DOHH2 (cell line): ENCODE data around the gene GATD1.

Source experiments
- H3F3A ChIP-seq: fragments of 200-600 bp; sonication (generic), shearing (Covaris generic); 2 replicates; pipeline ENCODE4 v1.6.0; 2016; ENCODE audit warnings: antibody characterized with exemption, mild to moderate bottlenecking; ENCODE audit not compliant: control insufficient read depth, insufficient read depth
- H3K27ac ChIP-seq: fragments of 200-600 bp; sonication (generic); 2 replicates; pipeline ENCODE4 v1.5.1; 2014; ENCODE audit warnings: low read depth, mild to moderate bottlenecking, low read length, moderate library complexity
- H3K27me3 ChIP-seq: fragments of 200-600 bp; sonication (generic); 2 replicates; pipeline ENCODE4 v1.6.1; 2014; ENCODE audit warnings: mild to moderate bottlenecking, low read length, mixed read lengths; ENCODE audit not compliant: control insufficient read depth
- H3K36me3 ChIP-seq: fragments of 200-600 bp; sonication (generic); 2 replicates; pipeline ENCODE4 v1.6.1; 2014; ENCODE audit warnings: mild to moderate bottlenecking, low read length, moderate library complexity, mixed read lengths; ENCODE audit not compliant: control insufficient read depth
- H3K4me1 ChIP-seq: fragments of 200-600 bp; sonication (generic); 2 replicates; pipeline ENCODE4 v1.6.1; 2014; ENCODE audit warnings: mild to moderate bottlenecking, low read length, mixed read lengths; ENCODE audit not compliant: control insufficient read depth
- H3K4me2 ChIP-seq: fragments of 200-600 bp; sonication (generic); 2 replicates; pipeline ENCODE4 v1.6.0; 2014; ENCODE audit warnings: mild to moderate bottlenecking, low read length, moderate library complexity
- H3K4me3 ChIP-seq: fragments of 200-600 bp; sonication (generic); 2 replicates; pipeline ENCODE4 v1.5.1; 2014; ENCODE audit warnings: mild to moderate bottlenecking, low read length, mixed read lengths
- H3K79me2 ChIP-seq: fragments of 200-600 bp; sonication (generic); 2 replicates; pipeline ENCODE4 v1.6.1; 2014; ENCODE audit warnings: mild to moderate bottlenecking, low read length, mixed read lengths; ENCODE audit not compliant: control insufficient read depth
- H3K9me2 ChIP-seq: fragments of 200-600 bp; sonication (generic); replicated peaks from 2 replicates; pipeline ENCODE4 v1.6.1; 2014; ENCODE audit warnings: mild to moderate bottlenecking, low read length, mixed read lengths; ENCODE audit not compliant: control insufficient read depth
- H3K9me3 ChIP-seq: fragments of 200-600 bp; sonication (generic); 2 replicates; pipeline ENCODE4 v1.6.1; 2014; ENCODE audit warnings: antibody characterized with exemption, low read length, mixed read lengths; ENCODE audit not compliant: control insufficient read depth, insufficient read depth
- H4K20me1 ChIP-seq: fragments of 200-600 bp; sonication (generic); 2 replicates; pipeline ENCODE4 v1.6.0; 2014; ENCODE audit warnings: low read depth, mild to moderate bottlenecking, antibody characterized with exemption, low read length, moderate library complexity; ENCODE audit not compliant: control insufficient read depth, insufficient read depth
- EZH2phosphoT487 ChIP-seq: fragments of 200-600 bp; sonication (generic); IDR thresholded peaks from 2 replicates; pipeline ENCODE4 v1.6.1; 2017; ENCODE audit warnings: borderline replicate concordance, mild to moderate bottlenecking, antibody characterized with exemption, low read length, moderate library complexity, mixed read lengths
- TF ChIP-seq, protein P1 (sequence below): fragments of 200-600 bp; sonication (generic); IDR thresholded peaks from one replicate; pipeline ENCODE4 v1.5.1; 2014; ENCODE audit warnings: antibody characterized with exemption, mild to moderate bottlenecking, low read depth, low read length; ENCODE audit not compliant: poor library complexity, severe bottlenecking

Gene GATD1

DNA sequence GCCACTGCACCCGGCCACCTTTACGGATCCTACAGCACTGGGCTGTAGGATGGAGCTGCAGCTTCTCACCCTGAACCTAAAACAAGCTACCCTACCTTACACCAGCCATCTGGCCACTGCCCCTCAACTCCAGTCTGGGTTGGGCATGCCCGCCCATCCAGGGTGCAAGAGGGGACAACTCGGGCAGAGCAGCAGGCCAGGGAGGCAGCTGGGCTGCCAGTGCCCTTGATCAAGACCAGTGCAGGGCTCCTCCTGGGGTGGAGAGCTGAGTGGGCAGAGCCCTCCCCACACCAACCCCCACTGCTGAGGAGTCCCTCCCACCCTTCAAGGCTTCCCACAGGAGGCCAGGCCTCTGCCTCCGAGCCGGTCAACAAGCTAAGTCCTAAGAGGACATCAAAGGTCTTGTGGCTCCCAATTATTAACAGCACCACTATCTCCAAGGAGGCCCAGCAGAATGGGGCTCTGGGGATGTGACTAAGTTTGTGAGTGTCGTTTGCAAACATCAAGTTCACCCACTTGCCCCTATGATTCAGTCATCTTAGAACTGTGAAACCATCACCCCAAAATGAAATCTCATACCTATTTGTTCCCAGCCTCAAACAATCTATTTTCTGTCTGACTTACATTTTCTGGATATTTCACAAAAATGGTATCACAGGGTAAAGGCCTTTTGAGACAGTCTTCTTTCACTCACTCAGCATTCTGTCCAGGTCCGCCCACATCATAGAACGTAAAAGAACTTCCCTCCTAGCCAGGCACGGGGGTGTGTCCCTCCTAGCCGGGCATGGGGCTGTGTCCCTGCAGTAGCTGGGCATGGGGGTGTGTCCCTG, 11.0 kb downstream of the GATD1 start:
- TF ChIP-seq, protein P1, sequence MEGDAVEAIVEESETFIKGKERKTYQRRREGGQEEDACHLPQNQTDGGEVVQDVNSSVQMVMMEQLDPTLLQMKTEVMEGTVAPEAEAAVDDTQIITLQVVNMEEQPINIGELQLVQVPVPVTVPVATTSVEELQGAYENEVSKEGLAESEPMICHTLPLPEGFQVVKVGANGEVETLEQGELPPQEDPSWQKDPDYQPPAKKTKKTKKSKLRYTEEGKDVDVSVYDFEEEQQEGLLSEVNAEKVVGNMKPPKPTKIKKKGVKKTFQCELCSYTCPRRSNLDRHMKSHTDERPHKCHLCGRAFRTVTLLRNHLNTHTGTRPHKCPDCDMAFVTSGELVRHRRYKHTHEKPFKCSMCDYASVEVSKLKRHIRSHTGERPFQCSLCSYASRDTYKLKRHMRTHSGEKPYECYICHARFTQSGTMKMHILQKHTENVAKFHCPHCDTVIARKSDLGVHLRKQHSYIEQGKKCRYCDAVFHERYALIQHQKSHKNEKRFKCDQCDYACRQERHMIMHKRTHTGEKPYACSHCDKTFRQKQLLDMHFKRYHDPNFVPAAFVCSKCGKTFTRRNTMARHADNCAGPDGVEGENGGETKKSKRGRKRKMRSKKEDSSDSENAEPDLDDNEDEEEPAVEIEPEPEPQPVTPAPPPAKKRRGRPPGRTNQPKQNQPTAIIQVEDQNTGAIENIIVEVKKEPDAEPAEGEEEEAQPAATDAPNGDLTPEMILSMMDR = no peak
- TF ChIP-seq EZH2phosphoT487 = no peak
- Histone ChIP-seq H3F3A (peaks cover 12% of the 10 kb centered on the region), H3K27ac (no peak overlapping the region), H3K4me1 (no peaks in the 10 kb centered on the region), H3K27me3 (no peaks in the 10 kb centered on the region), H3K9me2 (no peaks in the 10 kb centered on the region), H3K36me3 (peaks cover 74% of the 10 kb centered on the region), H3K9me3 (no peaks in the 10 kb centered on the region), H3K4me2 (no peak overlapping the region), H3K4me3 (no peak overlapping the region), H4K20me1 (peaks cover 7% of the 10 kb centered on the region; the same call in 1 of the 2 replicates), H3K79me2 (no peaks in the 10 kb centered on the region; the same call in 1 of the 2 replicates)

DNA sequence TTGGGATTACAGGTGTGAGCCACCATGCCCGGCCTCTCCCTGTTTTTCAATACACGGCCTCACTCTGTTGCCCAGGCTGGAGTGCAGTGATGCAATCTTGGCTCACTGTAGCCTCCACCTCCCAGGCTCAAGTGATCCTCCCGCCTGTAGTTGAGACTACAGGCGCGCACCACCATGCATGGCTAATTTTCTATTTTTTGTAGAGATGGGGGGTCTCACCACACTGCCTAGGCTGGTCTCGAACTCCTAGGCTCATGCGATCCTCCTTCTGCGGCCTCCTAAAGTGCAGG, 11.5 kb downstream of the GATD1 start:
- no peak overlapping the region for H3K27ac ChIP-seq
- H3K9me2 ChIP-seq = no peaks in the 10 kb centered on the region
- H3K79me2 ChIP-seq = no peaks in the 10 kb centered on the region; the same call in 1 of the 2 replicates
- no peaks in the 10 kb centered on the region for H3K9me3 ChIP-seq
- no peaks in the 10 kb centered on the region for H3K4me1 ChIP-seq
- 0 out of 2 replicates have a peak, but pooled peaks cover 7% of the 10 kb centered on the region for H4K20me1 ChIP-seq
- H3K27me3 ChIP-seq = no peaks in the 10 kb centered on the region
- H3K4me3 ChIP-seq = no peak overlapping the region
- peaks cover 13% of the 10 kb centered on the region for H3F3A ChIP-seq
- no peak overlapping the region for H3K4me2 ChIP-seq
- TF ChIP-seq, protein P1 = no peak
- no peak for TF ChIP-seq EZH2phosphoT487
- peaks cover 70% of the 10 kb centered on the region for H3K36me3 ChIP-seq

DNA sequence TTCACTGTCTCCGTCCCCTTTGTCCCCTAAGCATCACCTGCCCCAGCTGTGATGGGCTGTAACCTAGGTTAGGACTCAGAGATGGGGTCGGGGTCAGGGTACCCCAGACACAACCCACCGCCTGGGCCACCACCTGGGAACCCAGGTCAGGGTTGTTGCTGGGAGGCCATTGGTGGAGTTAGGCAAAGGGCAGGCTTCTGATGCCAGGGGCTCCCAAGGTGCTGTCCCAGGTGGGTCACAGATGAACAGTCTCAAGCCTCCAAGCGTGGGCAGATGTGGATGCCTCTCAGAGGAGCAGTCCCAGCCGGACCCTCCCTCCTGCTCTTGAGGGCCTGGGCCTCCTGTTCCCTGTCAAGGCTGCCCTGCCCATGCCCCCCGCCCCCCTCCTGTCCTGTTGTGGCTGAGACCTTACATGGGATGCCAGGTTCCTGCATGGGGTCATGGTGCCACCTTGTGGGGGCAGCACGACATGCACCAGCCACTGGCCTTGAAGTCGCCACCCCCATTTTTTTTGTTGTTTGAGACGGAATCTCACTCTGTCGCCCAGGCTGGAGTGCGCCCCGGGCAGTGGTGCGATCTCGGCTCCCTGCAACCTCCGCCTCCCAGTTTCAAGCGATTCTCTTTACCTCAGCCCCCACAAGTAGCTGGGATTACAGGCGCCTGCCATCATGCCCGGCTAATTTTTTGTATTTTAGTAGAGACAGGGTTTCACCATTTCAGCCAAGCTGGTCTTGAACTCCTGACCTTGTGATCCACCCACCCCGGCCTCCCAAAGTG, 12.1 kb downstream of the GATD1 start:
- no peak for TF ChIP-seq EZH2phosphoT487
- TF ChIP-seq, protein P1 = peak; percentile 72
- Histone ChIP-seq H3K27me3 (no peaks in the 10 kb centered on the region), H3K36me3 (peaks cover 66% of the 10 kb centered on the region), H3K79me2 (no peaks in the 10 kb centered on the region; the same call in 1 of the 2 replicates), H3F3A (peaks cover 13% of the 10 kb centered on the region), H3K9me2 (no peaks in the 10 kb centered on the region), H3K4me2 (no peak overlapping the region), H4K20me1 (0 out of 2 replicates have a peak, but pooled peaks cover 7% of the 10 kb centered on the region), H3K27ac (no peak overlapping the region), H3K4me1 (no peaks in the 10 kb centered on the region), H3K4me3 (no peak overlapping the region), H3K9me3 (no peaks in the 10 kb centered on the region)
